ENCODE results near the gene VWA5B1.
A peak's percentile ranks its signal among the peaks of the same experiment; 100 is the strongest.
"Not testable (repeated sequence)": the region's sequence is repeated elsewhere in the genome, so short reads cannot be mapped to it uniquely, and the experiment has no call there.

The VWA5B1 gene

DNA sequence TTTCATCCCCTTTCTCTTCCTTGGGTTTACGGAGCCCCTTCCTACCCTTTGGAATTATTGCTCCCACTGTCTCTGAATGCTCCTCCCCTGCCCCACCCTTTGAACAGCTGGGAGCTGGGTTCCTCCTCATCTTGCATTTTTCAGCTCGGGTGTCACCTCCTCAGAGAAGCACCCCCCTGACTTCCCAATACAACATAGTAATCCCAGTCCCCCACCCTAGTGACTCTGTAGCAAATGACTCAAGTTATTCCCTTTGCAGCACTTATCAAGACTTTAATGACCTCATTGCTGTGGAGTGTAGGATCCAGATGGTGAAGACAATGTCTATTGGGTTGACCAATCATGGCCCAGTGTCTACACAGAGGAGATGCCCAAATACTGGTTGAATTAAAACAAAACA, 8.9 kb upstream of the VWA5B1 start:
- DNase-seq: no peak

DNA sequence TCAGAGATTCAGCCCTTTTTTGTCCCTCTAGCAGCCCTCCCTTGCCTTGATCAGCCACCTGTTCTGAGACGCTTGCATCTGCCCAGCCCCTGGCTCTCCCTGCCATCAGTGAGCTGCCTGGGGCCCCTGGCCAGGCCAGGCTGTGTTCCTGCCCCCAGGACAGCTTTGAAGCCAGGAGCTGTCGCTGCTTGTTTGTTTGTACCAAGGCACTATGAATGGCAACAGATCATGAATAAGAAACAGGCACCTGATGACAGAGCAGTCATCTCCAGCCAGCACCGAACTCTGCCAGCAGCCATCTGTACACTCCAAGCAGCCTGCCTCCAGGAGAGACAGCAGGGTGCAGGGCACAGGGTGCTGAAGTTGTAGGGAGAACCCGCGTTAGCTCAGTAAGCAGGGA, 8.1 kb upstream of the VWA5B1 start:
- no peak for DNase-seq

DNA sequence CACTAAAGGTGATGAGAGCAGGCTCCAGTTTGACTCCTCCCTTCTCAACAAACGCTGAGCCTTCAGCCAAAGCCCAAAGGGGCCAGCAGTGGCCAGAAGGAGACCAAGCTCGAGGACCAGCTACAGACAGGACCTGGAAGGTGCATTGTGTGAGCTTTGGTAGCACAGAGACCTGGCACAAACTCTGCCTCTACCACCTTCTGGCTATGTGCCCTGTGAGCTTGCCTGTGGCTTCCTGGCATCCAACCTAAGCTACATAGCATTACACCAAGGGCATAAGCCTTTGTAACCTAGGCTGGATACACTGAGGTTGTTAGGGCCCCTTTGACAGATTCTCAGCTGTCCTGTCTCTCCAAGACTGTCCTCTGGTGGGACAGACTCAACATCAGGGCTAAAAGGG, 6.6 kb upstream of the VWA5B1 start:
- no peak for DNase-seq

DNA sequence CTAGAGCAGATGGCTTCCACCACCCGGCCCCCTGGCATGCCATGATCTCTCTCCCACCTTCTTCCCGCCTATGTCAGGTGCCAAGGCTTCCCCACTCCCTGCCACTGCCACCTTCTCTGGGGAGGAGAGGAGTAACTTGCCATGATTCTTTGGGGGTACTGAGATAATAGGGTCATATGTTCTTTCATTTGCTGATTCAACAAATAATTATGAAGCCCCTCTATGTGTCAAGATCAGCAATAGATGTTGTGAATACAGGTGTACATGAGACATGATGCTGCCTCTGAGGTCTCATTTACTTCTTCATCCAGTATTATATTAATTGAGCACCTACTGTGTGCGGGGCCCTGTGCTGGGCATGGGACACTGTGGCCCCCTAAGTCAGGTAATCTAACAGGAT, 6.0 kb upstream of the VWA5B1 start:
- DNase-seq: no peak

DNA sequence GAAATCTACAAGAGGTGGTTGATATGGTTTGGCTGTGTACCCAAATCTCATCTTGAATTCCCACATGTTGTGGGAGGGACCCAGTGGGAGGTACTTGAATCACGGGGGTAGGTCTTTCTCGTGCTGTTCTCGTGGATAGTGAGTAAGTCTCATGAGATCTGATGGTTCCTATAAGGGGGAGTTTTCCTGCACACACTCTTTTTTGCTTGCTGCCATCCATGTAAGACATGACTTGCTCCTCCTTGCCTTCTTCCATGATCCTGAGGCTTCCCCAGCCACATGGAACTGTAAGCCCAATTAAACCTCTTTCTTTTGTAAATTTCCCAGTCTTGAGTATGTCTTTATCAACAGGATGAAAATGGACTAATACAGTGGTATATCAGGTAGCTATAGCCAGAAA, 5.2 kb upstream of the VWA5B1 start:
- no peak for DNase-seq

DNA sequence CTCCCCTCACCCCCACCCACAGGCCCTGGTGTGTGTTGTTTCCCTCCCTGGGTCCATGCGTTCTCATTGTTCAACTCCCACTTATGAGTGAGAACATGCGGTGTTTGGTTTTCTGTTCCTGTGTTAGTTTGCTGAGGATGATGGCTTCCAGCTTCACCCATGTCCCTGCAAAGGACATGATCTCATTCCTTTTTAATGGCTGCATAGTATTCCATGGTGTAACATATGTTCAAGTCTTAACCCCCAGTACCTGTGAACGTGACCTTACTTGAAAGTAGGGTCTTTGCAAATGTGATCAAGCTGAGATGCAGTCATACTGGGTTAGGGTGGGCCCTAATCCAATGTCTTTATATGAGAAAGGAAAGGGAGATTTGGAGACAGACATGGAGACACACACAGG, 3.0 kb upstream of the VWA5B1 start:
- not testable (repeated sequence) for DNase-seq

DNA sequence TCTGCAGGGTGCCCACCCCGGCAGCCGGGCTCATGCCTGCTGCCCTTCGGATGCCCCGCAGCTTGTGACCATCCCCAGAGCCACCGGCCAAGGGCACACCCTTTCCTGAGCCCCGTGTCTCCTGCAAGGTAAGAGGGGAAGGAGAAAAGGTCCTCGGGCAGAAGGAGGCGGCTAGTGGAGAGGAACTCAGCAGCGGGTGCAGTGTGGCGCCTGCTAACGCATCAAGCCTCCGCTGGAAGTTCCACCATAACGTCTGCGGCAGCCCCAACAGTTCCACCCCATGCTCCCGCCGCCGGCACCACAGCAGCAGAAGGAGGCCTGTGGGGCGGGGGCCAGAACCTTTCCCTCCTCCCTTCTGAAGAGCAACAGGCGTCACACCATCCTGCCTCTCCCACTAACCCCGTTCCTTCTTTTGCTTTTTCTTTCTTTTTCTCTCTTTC, 990 bp downstream of the VWA5B1 start:
- peak; percentile 16 for DNase-seq

DNA sequence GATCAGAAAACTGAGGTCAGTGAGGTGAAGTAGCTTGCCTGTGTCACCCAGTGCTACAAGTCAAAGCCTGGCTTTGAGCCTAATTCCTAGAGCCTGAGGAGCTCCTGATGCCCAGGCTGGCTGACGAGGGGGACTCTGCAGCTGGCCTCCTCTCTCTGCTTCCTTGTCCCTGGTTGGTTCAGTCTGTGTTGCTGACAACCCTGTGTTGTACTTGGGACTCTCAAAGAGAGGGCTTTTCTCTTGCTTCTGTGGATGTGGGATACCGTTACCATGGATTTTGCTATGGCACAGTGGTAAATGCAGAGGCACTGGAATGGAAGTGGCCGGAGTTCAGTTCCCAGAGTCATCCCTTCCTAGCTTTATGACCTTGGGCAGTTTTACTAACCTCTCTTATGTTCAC, 8.0 kb downstream of the VWA5B1 start:
- no peak for DNase-seq

DNA sequence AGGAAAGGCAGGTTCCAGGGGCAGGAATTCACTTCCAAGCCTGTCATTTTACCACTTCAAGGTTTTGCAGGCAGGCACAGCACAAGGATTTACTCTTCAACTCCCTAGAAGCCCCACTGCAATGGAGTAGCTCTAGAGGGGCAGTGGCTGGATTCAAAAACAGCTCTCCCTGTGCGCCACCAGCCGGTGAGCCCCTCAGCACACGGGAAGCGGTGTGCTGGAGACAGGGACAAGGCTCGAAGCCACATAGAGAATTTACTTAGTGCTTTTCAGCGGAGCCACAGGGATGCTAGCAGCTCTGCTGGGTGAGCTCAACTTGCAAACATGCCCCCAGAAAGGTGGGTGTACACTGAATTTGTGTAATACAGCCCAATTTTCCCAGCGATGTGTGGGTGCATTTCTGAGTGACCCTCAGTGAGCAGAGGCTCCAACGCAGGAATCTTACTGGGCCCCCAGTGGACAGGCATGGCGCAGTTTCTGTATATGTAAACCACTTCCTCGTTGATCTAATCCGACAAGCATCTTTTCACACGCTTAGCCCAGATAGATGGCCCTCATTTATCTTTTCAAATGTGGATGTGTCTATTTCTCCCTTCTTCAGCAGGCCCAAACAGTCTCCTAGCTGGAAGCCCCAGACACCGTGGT, 10.9 kb downstream of the VWA5B1 start:
- DNase-seq: no peak

DNA sequence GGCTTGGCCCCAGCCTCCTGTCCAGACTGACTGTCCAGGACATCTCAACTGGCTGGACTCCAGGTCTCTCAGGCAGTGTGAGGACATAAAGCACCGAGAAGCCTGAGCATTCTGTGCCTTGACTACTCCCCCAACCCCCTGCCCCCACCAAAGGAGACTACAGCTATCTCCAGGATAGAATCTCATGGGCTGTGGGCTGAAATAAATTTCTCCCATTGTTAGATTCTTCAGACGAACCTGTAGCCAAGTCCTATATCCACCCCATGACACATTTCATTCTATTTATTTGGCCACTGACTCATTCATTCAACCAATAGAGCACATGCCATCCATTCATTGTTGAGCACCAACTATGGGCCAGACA, 11.4 kb downstream of the VWA5B1 start:
- no peak for DNase-seq

DNA sequence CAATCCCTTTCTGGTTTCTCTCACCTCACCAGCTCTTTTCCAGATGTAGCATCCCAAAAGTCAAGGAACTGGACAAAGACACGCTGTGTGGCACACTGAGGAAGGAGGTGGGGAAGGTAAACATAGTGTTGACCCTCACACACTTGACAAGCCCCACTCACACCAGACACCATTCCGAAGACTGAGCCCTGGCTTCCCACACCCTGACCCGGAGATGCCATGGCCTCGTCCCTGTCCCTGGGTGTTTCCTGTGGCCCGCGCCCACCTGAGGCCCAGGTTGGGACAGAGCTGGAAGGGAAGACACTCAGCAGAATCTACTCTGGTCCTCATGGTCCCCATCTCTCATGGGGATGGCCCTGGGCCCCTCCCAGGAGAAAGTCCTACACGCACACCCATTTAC, 16.4 kb downstream of the VWA5B1 start:
- no peak for DNase-seq

DNA sequence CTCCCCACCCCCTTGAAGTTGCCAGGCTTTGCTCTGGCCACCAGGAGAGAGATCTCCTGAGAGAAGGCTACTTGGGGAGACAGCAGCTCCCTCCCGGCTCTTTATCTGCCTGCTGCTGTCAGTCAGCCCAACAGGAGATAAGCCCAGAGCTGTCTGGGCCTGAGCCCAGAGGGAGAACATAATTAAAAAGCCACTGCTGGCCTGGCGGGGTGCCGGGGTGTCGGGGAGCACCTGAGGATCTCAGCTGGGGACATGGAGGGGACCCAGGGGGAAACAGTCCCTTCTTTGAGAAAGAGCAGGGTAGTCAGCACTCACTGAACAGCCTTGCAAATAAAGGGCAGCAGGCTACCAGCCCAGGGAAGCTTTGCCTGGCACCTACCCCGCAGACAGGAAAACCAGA, 17.9 kb downstream of the VWA5B1 start:
- no peak for DNase-seq

DNA sequence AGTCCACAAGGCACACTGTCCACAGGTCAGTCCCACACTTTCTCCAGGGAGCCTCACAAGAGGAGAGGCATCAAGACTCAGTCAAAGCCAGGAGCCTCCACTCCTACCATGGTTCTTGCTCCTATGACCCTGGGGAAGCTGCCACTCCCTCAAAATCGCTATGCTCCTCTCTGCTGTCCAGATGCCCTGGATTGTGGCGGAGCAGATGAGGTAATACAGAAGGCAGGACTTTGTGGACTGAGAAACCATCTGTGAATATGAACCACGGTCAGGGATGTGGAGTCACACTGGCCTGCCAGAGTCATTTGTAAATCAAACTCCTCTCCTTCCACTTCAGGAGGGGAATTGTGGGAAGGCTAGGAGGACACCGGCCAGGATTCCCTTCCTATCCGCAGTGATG, 20.6 kb downstream of the VWA5B1 start:
- DNase-seq: no peak

DNA sequence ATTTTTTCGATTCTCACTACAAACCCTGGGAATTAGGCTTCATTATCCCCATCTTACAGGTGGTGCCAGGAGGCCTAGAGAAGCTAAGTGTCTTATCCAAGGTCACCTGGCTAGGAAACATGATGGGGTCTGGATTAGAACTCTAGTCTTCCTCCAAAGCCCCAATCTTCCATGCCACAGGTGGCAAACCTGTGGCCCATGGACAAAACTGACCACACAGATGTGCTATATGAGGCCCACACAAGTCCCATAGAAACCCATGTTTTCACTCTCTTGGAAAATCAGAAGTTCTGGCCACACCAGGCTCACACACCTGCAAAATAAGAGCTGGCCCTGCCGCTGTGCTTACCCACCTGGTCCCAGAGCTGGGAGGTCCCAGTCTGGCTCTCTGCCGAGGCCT, 21.6 kb downstream of the VWA5B1 start:
- DNase-seq: no peak

DNA sequence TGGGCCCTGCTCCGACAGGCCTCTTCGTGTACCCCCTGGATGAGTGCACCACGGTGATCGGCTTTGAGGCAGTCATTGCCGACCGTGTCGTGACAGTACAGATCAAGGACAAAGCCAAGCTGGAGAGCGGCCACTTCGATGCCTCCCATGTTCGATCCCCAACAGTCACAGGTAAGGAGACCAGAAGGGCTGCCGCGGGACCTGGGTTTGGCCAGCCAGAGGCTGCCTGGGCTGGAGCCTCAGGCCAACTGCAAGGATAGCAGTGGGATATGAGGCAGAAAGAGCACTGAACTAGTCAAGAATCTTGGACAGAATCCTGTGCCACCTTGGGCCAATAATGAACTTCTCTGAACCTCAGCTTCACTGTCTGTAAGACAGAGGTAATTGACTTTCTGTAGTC, 22.1 kb downstream of the VWA5B1 start:
- no peak for DNase-seq

DNA sequence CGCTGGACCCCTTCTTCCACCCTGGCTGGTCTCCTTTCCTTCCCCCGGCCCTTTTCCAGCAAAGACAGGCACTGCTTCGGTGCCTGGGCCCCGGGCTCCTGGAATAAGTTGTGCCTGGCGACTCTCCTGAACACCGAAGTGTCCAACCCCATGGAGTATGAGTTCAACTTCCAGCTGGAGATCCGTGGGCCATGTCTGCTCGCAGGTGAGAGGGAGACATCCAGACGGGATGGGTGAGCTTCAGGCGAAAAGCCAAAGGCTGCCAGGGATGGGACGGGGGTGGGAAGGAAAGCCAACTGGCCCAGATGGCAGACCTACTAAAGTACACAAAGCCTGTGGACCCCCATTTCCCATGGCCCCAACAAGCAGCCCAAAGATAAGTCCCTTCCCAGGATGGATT, 26.8 kb downstream of the VWA5B1 start:
- no peak for DNase-seq

DNA sequence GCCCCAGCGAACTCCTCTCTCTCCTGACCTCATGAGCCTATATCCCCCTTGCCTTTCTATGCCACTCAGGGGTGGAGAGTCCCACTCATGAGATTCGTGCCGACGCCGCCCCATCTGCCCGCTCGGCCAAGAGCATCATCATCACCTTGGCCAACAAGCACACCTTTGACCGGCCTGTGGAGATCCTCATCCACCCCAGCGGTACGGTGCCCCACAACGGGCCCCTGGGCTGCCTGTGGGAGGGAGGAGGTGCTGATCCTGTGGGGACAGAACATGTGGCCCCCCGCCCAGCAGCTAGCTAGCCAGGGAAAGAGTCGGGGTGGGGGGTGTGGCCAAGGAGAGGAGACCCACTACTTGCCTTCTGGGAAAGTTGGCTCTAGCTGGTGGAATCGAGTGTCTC, 27.8 kb downstream of the VWA5B1 start:
- DNase-seq: no peak

DNA sequence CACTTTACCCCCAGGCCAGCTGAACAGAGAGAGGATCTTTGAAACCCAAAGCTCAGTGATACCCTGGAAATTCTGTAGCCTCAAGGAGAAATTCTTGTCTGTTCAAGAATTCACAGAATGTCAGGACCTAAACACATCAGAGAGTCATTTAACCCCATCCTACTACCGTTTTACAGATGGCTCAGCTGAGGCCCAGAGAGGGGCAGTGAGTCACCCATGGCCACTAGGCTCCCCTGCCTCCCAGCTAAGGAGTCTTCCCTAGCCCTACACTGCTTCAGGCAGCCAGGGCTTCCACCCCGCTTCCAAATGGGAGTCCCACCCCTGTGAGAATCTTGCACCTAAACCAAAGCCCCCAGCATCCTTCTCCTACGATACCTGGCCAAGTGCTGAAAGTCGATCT, 28.3 kb downstream of the VWA5B1 start:
- DNase-seq: no peak

DNA sequence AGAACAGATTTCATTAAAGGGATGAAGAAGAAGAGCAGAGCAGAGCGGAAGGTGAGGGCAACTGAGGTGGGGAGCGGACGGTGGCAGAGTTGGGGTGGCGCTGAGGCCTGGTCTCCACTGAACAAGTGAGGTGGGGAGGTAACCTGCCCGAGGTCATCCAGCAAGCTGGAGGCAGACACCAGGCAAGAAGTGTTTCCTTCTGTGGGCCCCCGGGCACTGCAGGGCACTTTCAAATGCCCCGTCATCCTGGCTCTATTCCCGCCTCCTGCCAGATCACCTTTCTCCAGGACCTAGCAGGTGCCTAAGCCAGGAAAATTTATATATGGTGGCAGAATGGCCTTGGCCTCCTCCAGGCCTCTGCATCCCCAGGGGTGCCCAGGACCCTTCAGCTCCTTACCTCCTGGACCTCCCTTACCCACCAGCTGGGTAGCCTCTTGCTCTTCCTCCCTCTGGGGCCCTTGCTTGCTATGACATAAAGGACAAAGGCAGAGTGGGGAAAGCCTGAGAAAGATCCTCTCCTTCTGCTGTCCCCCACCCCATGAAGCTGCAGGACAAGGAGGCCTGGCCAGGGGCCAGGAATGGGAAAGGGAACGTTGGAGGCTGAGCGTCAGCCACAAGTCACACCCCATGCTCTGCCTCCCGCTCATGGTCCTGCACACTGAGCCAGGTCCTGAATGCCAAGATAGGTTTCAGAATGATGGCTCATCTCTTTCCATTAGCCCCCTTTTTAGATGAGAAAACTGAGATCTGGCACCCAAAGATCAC, 29.0 kb downstream of the VWA5B1 start:
- DNase-seq: no peak

DNA sequence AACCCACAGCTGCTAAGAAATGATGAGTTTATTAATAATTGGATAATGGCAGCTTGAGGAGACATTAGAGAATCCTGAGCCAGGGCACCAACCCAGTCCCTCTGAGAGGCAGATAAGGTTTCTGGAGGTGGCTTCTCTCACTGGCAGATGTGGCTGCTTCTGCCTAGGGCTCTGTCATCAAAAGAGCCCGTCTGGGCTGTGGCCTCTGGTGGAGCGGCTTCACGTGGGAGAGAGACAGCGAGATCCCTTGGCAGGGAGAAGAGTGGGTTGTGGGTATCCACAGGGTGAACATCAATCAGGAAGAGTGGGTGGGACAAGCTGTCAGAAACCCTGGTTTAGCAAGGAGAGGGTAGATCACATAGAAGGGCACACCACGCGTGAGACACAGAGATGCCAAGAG, 30.0 kb downstream of the VWA5B1 start:
- peak; percentile 9 for DNase-seq

DNA sequence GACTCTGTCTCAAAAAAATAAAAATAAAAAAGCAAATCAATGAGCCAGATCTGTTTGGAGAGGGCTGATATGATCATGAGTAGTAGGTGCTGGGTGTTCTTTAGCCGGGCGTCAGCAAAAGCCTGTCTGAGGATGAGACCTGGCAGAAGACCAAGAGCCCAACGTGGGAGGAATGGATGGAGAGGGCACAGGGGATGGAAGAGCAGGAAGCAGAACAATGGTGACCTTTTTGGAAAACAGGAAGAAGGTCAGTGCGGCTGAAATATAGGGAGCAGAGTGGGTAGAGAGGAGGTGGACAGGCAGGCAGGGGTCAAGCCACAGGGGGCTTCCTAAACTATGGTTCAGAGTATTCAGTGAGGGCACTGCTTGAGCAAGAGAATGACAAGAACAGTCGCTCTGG, 30.9 kb downstream of the VWA5B1 start:
- no peak for DNase-seq

DNA sequence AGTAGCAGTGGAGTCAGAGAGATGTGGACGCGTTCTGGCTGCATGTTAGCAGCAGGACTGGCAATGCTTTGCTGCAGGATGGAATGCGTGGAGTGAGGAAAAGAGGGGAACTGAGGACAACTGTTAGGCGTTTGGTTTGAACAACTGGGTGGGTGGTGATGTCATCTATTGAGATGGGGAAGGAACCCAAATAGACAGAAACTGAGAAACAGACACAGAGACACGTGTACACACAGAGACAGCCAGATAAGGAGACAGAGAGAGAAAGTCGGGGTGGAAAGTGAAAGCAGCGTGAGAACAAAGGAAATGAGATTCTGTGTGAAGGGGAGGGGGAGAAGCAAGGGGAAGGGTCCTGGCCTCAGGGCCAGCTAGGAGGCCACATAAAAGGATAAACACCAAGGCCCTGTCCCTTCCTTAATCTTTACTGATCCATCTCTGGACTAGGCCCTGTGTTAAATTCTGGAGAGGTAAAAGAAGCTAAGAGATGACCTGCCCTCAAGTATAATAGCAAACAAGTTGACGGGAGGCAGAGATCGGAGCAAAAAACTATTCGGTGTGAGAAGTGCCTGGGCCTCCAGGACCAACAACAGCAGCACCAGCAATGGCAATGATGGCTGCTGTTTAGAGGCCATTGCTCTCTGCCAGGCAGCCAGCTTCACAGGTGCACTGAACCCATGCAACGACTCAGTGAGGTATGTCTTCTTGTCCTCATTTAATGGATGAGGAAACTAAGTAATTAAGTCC, 31.6 kb downstream of the VWA5B1 start:
- peak; percentile 40 for DNase-seq

DNA sequence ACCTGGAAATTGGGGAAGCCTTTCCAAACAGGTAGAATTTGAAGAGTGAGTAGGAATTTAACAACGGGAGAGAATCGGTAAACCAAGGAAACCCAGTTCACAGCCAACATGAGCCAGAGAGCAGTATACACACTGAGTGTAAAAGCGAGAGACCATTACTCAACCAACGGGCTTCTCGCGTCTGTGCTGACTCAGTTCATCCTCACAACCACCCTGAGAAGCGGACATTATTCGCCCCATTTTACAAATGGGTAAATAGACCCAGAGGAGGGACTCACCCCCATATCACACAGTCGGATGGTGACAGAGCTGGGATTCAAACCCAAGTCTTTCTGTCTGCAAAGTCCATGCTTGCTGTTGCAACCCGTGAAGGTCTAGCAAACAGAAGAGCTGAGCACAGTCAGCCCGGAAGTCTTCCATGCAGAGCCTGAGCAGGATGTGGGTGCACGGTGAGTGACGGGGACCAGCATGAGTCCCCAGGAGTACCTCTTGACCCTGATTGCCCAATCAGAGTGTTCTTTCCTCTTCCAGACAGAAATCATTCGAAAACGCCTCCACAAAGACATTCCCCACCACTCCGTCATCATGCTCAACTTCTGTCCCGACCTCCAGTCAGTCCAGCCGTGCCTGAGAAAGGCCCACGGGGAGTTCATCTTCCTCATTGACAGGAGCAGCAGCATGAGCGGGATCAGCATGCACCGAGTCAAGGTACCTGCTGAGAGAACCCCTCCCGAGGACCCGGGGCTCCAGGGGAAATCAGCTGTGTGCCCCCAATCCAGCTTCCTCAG, 32.3 kb downstream of the VWA5B1 start:
- DNase-seq: peak; percentile 63

DNA sequence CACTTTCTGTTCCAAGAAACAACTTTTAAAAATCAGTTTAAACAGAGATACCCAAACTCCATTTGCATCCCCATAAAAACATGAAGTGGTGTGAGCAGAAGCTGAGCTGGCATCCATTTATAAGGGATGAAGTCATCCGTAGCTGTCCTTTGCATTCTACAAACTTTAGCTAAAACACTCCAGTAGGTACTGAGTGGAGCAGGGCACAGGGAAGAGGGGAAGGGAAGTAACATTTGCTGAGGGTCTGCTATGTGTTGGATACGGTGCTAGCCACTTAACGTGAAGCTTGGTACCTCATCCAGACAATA, 32.9 kb downstream of the VWA5B1 start:
- DNase-seq: no peak
